EL (cell line): ENCODE results near the gene SND1.

Experiments
- DNase-seq: peaks from one replicate; pipeline ENCODE4 v3.0.0-alpha.2; 2016

Gene SND1

DNA sequence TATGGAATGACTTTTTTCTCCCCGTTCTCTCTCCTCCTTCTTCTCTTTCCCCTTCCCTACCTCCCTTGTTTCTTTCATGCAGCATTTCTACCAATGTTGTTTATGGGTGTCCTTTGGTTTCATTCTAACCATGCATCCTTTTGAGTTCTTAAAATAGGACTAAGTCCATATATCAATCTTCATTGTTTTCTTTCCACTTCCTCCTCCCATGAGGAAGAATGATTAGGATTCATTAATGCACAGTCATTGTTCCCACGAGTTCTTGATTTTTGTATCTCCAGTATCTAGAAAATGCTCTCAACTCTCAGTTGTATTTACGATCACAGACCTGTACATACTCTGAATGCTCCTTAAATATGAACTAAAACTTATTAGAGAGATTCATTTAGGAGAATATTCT is 226.0 kb downstream of the SND1 start:
- no peak for DNase-seq

DNA sequence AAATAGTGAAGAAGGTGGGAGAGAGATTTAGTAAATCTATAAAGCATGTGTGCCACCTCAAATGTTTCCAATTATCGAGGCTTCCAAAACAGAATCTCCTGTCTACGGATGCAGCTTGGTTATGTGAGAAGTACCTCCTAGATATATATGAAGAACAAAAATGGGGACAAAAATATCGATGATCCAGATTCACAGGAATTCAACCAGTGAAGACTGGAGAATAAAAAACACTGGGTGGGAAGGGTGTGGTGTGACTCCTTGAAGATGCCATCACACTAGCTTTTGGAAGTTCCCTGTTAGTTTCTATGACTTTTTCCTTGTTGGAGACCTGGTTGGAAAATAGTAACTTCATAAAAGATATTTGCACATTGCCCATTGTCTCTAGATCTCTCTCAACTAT is 226.8 kb downstream of the SND1 start:
- DNase-seq = no peak

DNA sequence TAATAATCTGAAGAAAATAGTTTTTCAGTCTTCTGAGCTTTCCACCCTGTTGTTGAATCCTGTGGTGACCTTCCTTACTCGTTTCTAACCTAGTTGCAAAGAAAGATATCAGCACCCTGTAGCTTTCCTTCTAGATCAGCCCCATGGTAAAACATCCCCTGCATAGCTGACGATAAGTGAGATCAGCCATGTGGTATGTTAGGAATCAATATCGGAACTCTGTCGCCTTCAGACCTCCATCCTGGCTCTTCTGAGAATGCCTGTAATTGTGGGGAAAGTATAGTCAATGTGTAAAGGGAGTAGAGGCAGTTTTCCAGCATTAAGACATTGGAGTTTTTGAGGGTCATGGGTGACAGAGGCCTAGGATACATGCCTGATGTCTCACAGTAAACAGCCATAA is 227.4 kb downstream of the SND1 start:
- peak; percentile 48 for DNase-seq

DNA sequence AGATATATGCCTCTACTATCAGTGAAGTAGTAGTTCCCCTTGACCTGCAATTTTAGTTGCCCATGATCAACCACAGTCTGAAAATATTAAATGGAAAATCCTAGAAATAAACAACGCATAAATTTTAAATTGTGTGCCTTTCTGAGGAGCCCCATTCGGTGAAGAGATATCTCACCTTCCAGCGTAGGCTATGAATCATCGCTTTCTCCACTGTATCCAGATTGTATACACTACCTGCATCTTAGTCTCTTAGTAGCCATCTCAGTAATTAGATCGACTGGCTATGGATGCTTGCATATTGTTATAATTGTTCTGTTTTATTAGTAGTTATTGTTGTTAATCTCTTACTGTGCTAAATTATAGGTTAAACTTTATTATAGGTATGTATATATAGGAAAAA is 227.9 kb downstream of the SND1 start:
- DNase-seq = no peak

DNA sequence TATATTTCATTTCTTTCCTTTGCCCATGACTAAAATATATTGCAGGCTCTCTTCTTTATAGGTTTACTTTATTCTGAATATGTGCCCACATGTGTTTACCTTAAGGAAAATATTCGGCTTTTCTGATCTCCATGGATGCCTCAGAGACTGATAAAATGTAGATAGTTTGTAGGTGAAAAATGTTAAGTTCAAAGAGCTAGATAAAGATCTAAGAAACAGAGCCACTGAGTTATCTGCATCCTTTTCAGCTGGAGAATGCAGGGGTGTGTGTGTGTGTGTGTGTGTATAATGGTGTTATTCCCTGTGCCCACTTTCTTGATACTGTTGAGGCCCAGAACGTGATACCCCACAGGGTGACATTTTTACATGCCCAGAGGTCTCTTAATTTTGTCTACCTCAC is 228.5 kb downstream of the SND1 start:
- DNase-seq = no peak

DNA sequence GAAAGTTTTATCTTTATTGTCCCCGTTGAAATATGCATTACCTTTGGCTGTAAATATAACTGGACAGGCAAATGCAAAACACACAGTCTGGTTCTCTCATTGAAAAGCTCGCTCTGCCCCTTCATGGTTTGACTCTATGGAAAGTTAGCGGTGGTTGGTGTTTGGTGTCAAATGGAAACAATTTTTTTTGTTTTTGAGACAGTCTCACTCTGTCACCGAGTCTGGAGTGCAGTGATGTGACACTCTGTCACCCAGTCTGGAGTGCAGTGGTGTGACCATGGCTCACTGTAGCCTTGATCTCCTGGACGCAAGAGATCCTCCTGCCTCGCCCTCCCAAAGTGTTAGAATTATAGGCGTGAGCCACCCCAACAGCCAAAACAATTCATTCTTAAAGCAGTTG is 229.6 kb downstream of the SND1 start:
- DNase-seq = no peak

DNA sequence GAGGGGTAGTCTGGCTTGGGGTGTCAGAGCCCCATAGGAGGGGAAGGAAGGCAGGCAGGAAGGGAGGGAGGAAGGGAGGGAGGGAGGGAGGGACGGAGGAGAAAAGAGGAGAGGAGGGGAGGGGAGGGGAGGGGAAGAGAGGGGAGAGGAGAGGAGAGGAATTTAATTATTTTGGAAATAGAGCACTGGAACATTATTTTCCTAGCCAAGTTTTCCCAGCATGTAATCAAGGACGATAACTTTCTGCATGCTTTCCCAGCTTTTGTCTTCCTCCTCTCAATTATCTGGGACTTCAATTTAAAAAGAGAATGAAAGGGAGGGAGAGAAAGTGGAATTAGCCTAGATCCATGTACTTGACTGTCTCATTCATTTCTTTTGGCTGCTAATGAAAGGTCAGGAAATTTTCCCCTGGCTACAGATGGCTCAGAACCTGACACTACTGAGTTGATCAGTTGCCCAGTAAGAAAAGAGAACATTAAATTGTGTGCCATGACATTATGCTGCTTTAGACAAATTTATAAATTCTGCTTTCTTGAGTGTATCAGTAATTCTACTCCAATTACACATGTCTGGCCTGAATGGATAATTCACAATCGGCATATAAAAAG is 230.4 kb downstream of the SND1 start:
- DNase-seq = no peak

DNA sequence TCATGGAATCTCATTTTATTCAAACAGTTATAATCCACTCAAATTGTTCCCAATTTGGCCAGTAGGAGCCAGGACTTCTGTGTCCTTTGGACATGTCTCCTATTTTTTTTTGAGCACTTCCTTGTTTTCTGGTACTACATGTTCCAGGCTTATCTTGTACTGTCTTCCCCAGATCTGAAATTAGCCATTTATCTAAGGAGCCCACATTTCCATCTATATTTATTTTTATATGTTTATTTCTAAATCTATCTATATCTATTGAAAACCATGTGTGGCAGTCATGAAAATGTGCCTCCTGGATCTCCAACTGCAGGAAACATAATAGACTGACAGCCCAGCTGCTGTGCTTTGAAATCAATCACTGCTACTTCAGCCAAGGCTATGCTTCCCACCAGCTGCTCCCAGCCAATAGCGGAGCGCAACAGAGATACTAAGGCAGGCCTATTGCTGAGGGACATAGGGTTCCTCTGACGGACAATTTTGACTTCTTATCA is 232.1 kb downstream of the SND1 start:
- DNase-seq = no peak

DNA sequence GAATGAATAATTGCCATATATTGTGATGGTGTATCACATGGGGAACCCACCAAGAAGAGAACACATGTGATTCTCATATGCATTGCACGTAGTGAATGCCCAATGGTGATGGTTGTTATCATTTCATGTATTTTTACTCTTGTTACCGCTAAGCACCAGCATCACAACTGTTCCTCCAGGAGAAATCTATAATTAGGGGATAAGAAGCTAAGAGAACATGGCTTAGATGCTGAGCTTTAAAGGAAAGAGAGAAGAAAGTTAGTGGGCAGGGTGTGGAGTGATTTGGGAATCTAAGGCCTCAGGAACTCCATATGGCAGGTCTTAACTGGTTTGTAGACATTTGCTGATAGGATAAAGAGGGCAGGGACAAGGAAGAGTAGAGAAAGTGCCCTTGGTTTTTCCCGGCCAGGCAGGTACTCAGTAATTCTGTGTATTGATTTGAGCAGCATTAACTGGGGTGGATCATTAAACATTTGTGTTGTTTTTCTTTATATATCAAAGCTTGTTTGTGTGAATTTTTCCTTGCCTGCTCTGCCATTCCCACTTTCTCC is 233.3 kb downstream of the SND1 start:
- DNase-seq = no peak

DNA sequence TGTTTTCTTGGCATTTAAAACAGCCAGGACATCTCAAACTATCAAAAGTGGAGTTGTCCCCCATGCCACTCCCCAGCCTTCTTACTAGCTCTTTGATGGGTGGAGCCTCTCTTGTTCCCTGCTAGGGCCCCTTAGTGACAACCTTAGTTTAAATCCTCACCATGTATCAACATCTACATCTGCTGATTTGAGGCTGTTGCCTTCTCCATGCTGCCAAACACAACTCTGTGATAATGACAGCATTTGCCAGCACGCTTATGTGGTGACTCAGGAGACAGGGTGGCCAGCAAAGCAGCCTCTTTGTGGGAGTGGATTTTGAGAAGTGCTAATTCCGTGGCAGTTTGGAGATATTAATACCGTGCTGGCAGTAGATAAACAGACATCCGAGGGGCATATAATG is 233.8 kb downstream of the SND1 start:
- peak; percentile 82 for DNase-seq

DNA sequence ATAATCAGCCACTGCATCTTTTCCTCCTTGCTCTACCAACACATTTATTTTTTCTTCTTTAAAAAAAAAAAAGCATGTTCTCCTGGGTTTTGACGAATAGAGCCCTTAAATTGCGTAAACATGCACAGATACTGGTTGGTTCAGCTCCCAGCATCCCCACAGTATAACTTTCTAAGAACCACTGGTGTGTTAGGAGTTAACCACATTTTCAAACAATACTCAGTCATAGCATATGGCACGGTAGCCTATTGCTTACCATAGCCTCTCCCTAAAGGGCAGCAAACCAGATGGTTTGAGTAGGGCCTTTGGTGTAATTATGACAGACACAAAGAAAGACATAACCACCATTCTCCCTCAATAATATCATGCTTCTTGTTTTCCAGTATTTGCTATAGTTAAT is 234.3 kb downstream of the SND1 start:
- no peak for DNase-seq

DNA sequence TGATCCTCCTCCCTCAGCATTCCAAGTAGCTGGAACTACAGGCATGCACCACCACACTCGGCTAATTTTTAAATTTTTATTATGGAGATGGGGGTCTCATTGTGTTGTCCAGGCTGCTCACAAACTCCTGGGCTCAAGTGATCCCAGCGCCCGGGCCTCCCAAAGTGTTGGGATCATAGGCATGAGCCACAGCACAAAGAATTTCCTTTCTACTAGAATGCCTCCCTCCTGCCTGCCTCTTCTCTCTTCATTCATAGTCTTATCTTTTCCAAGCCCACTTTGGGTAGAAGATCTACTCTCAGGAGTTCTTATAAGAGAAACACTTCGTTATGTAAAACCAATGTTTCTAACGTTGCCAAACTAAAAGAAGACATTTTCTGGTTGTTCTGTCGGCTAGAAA is 235.1 kb downstream of the SND1 start:
- DNase-seq = no peak

DNA sequence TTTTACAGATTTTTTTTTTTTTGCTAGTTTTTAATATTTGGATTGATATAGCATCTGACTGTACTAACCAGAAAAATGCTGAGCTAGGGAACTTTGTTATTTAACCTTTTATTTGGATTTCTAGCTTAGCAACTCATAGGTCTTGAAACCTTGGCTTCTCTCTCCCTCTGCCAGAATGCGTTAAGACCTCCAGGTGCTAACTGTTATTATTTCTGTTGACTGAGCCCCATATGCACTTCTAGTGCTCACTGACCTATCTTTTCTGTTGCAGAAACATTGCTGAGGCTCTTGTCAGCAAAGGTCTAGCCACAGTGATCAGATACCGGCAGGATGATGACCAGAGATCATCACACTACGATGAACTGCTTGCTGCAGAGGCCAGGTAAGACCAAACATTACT is 235.6 kb downstream of the SND1 start:
- DNase-seq = no peak

DNA sequence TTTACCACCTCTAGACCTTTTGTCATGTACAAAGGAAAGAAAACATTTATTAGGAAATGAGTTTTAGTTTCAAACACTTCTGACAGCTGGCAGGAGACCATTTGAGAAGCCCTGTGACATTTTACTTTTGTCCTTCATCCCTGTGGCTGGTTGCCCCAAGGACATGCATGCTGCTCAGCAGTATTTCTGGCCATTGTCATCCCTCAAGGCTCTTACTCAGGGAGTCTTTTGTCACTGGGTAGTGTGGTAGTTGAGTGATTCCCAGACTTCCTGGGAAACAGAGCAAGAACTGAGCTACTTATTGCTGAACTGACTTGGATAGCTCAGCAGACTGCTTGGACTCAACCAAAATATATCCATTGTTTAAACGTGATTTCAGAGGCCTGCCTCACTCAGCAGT is 236.4 kb downstream of the SND1 start:
- no peak for DNase-seq

DNA sequence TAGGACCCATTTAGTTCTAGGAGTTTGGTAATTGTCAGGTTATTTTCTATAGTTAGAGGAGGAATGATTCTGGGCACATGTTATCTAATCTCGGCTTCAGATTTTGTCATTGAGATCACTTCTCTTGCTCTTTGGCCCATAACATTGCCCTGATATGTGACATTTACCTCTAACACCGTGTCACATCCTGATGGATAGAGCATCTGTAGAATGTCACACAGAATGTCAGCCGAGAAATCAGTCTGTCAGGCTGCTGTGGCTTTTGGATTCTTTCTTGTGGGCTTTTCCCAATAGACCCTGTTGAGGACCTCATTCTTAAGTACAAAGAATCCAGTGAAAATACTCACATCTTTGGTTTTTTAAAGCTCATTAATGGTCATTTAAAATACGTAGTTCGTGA is 236.8 kb downstream of the SND1 start:
- no peak for DNase-seq

DNA sequence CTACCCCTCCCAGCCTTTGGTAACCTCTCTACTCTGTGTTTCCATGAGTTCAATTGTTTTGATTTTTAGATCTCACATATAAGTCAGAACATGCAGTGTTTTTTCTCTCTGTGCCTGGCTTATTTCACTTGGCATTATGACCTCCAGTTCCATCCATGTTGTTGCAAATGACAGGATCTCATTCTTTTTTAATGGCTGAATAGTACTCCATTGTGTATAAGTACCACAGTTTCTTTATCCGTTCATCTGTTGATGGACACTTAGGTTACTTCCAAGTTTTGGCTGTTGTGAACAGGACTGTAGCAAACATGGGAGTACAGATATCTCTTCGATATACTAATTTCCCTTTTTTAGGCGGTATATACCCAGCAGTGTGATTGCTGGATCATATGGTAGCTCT is 237.7 kb downstream of the SND1 start:
- DNase-seq = no peak

DNA sequence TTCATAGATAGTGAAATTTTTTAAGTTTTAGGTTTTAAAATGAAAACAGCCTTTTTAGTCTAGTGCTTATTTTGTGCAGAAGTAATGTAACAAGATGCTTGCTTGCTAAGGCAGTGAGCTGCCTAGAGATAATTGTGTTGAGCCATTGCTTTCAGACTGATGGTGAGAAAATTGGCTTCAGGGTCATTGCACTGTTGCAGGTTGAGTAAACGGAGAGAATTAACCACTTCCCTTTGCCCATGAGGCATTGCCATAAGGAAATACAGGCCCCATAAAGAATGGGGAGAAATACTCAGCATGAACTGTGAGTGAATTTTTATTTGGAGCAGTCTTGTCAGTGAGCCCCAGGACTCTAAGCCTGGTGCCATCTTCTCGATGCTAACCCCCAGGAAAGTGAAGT is 238.7 kb downstream of the SND1 start:
- no peak for DNase-seq

DNA sequence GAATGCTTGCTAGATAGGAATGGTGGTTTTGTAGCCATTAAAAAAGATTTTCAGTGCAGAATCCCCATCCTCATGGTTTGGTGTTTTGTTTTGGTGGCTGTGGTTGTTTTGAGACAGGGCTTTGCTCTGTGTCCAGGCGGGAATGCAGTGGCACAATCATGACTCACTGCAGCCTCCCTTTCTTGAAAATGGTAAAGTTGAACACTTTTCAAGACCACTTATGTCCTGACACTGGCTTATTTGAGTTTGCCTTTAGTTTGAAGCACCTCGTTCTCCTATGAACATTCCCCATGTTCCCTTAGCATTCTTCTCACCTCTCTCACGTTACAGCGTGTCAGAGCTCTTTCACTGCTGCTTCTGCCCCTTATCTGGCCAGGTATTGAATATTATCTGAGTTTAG is 239.2 kb downstream of the SND1 start:
- no peak for DNase-seq

DNA sequence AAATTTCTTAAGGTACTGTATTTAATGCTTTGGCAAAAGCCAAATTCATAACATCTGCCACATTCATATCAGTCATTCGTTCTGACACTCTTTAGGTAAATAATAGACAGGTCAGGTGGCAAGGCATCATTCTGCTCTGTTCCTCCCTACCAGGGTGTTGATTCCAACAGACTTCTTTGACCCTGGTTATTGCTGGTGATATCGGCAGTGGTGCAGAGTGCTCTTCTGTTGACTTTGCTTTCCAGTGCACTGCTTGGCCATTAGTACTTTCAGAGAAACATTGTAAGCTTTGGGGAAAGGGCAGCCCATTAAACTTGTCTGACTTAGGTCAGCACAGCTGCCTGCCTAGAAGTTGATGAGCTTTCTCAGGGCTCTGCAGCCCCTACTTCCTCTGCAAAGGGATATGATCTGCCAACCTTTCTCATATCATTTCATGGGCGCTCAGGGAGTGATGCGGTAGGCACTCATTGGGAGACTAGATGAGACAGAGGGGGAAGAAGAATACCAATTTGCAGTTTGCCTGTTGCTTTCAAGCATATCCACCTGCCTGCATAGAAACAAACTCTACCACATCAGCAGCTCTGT is 240.0 kb downstream of the SND1 start:
- DNase-seq = no peak

DNA sequence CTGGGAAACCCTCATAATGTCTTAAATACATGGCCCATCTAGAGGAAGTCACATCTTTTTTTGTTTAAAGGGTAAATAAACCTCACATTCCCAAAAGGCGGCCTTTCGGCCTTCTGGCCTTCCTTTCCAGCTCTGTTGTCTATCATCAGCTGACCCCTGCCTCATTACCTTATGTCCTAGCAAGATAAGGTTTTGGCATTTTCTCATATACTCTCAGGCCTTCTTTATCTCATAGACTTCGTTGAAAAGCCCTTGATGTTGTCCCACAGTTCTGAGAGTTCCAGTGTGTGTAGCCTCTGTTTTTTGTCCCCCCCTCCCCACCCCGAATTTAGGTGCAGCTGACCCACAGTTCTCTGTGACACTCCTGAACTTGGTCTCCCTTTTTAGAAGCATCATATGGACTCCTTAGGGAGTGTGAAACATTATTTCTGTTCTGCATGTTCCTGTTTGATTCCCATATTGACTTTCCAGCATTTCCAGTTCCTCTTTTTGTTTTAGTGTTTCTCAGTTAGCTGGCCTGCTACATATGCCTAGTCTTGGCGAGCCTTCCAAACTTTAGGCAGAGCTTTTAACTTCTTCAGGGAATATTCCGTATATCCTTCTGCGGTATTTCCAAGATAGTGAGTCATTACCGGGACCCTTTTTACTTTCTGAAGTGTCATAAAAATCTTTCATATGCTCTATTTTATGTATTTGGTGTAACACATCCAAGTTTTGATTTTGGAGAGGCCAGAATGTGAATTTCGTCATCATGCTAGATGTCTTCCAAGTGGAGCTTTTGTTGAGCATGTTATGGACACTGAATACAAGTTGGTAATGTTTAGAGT is 240.7 kb downstream of the SND1 start:
- no peak for DNase-seq

DNA sequence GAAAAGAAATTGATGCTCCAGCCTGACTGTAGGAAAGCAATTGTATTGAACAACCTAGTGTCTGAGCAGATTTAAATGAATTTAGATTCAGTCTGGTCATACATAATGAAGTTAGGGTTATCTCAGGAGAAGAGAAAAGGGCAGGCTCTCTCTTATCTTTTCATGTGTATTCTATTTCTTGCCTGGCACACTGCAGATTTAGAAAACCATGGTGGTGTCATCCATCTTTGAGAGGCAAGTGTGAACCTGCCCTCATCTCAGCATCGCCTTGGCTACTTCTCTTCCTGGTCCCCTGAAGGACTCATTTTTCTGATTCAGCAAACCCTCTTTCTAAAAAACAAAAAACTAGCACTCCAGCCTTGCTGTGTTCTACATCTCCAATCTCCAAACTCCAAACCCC is 241.6 kb downstream of the SND1 start:
- DNase-seq = no peak

DNA sequence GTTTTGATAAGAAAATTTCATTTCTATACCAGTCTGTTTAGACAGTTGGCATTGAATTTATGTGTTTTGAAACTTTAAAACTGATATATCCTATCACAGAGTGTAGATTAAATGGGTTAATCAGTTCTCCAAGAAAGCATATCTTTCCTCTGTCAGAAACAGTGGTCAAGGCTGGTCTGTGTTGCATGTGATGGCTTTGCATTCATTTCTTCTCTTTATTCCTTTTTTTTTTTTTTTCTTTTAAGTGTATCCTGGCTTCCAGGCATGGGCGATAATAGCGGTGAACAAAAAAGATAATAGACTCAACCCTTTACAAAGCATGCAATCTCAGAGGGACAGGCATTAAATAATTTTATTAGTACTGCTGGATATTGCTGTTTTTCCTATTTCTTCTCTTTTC is 242.6 kb downstream of the SND1 start:
- DNase-seq = no peak

DNA sequence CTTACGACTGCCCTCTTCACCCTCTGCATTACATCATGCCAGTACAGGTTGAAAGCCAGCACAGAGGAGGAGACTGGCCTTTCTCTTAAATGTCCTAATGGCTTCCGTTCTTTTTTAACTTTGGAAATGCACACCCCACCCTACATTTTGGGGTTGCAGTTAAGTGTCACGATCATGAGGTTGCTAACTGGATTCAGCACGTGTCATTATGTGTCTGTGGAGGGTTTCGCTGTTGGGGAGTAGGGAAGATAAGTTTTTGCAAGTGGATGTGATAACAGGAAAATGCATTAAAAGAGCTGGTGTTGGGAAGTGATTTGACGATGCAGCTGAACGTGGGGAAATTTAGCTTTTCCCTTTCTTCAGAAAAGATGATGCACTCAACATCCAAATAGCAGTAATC is 243.4 kb downstream of the SND1 start:
- no peak for DNase-seq

DNA sequence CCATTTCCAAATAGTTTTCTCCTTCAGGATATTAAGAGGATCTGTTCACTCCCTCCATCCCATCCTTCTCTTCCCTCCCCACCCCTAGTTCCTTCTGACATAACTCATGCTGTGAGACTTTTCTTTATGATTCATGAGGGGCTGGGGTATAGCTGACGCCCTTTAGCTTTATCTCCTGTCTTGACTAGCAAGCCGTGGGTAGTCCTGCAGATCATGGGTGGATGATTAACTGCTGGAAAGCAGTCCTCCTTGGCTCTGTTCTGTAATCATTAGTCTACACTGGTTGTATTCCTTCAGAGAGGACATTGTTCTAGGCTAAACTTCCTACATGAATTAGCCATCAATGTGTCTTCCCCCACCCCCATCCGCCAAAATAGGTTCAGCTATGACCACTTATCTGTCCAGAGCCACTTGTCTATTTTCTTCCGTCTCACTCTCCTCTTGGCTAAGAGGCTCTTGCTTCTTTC is 243.9 kb downstream of the SND1 start:
- DNase-seq = no peak
